22Rv1 (cell line): ENCODE measurements around the gene FEM1A.
"Not testable (repeated sequence)": the region's sequence is repeated elsewhere in the genome, so short reads cannot be mapped to it uniquely, and the experiment has no call there.

Experiments used
- H3K27ac ChIP-seq: fragments of 450-650 bp; 2 replicates; pipeline ENCODE4 v1.5.1; 2017
- CTCF ChIP-seq: fragments of 450-650 bp; IDR thresholded peaks from 2 replicates; pipeline ENCODE4 v1.5.1; 2017; ENCODE audit warnings: mild to moderate bottlenecking
- ZFX ChIP-seq: fragments of 450-650 bp; IDR thresholded peaks from 2 replicates; pipeline ENCODE4 v1.6.1; 2017; ENCODE audit warnings: antibody characterized with exemption, borderline replicate concordance

FEM1A gene

GRCh38 chr19:4776436-4777211, 14.9 kb upstream of the FEM1A start:
- TF ChIP-seq ZFX (no peak), CTCF (no peak)
- H3K27ac ChIP-seq: no peak overlapping the region

GRCh38 chr19:4778124-4778523, 13.4 kb upstream of the FEM1A start:
- not testable (repeated sequence) for H3K27ac ChIP-seq

- TF ChIP-seq CTCF: no peak
- no peak for TF ChIP-seq ZFX
- no peak overlapping the region for H3K27ac ChIP-seq
Measured at GRCh38 chr19:4780860-4781259, 10.7 kb upstream of the FEM1A start.

GRCh38 chr19:4781801-4782200, 9.7 kb upstream of the FEM1A start:
- H3K27ac ChIP-seq: no peak overlapping the region
- TF ChIP-seq CTCF (no peak), ZFX (no peak)

- not testable (repeated sequence) for H3K27ac ChIP-seq
Measured at GRCh38 chr19:4786412-4787016, 5.0 kb upstream of the FEM1A start.

GRCh38 chr19:4792019-4792865, 708 bp downstream of the FEM1A start:
- H3K27ac ChIP-seq: peak overlapping the region; percentile 82

GRCh38 chr19:4792866-4793195, 1.3 kb downstream of the FEM1A start:
- not testable (repeated sequence) for H3K27ac ChIP-seq

- not testable (repeated sequence) for H3K27ac ChIP-seq
Measured at GRCh38 chr19:4793278-4793677, 1.7 kb downstream of the FEM1A start.

- no peak for TF ChIP-seq ZFX
- TF ChIP-seq CTCF: no peak
- H3K27ac ChIP-seq: no peak overlapping the region
Measured at GRCh38 chr19:4794971-4795370, 3.4 kb downstream of the FEM1A start.

- H3K27ac ChIP-seq: no peak overlapping the region; the same call in 1 of the 2 replicates
- TF ChIP-seq CTCF (no peak), ZFX (no peak)
Measured at GRCh38 chr19:4795400-4795799, 3.9 kb downstream of the FEM1A start.
